ENCODE data around the gene ATP5PB.

GRCh38 chr1:111453706-111454105 lies 4.4 kb downstream of the ATP5PB start:
- no peak for TF ChIP-seq EZH2 (IDR thresholded peaks at IDR 0.05)
- TF ChIP-seq POLR2AphosphoS5 (IDR thresholded peaks at IDR 0.05; ENCODE audit: borderline replicate concordance, low read depth, low read length), result no peak
- no peak for TF ChIP-seq FOXP2 (optimal IDR thresholded peaks at IDR 0.05; ENCODE audit: control extremely low read depth, extremely low read length, insufficient read depth)

Data from SK-N-MC (cell line).